Neural cell (in vitro differentiated cells): ENCODE results near the gene TFPI.

ENCODE experiments used
- CTCF ChIP-seq: fragments of 450-650 bp; IDR thresholded peaks from 2 replicates; pipeline ENCODE4 v1.5.1; 2014; ENCODE audit warnings: antibody characterized with exemption, mild to moderate bottlenecking, moderate library complexity; ENCODE audit not compliant: poor library complexity, severe bottlenecking
- RAD21 ChIP-seq: fragments of 450-650 bp; conservative IDR thresholded peaks from 2 replicates; pipeline ENCODE4 v1.6.1; 2014; ENCODE audit warnings: antibody characterized with exemption, mild to moderate bottlenecking, moderate library complexity

DNA sequence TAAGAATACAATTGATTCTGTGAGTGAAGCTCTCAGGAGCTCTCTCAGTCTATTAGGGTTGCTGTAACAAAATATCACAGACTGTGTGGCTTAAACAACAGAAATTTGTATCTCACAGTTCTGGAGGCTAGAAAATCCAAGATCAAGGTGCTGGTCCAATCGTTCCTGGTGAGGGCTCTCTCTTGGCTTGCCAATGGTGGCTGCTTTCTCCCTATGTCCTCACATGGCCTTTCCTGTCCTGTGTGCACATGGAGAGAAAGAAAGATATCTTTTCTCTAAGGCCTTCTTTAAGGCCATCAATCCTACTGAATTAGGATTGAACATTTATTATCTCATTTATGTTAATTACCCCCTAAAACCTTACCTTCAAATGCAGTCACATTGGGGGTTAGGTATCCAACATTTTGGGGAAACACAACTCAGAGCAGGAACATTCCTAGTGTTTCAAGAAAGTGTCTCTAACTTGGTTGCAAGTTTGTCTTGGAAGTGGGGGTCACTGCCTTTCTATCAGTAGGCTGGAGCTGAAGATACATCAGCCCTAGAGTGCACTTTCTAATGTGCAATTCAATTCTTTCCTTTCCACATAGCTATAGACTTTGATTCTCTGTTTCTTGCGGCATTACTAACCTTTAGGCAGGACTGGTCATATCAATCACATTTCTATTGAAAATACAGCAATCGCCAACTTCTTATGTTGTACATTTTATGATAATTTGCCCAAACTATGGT, 24.8 kb downstream of the TFPI start:
- TF ChIP-seq CTCF (no peak), RAD21 (no peak)
